Large intestine (tissue), 3 donors: ENCODE results near the gene KRT77. TPM values are rescaled to one million over a fixed set of nuclear protein-coding genes. Genes with fewer than 3 reads are reported as not detected.
A peak's percentile ranks its signal among the peaks of the same experiment; 100 is the strongest.
"Not testable (repeated sequence)": the region's sequence is repeated elsewhere in the genome, so short reads cannot be mapped to it uniquely, and the experiment has no call there.

Source experiments
- DNase-seq, 2 donors: peaks; one replicate each; pipeline versions ENCODE4 v3.0.0 to v3.0.0-alpha.2; 2013
- H3K27ac ChIP-seq: one replicate; pipeline ENCODE4 v1.5.1; 2013; ENCODE audit warnings: low read length
- H3K27me3 ChIP-seq: 2 replicates; pipeline ENCODE4 v1.6.1; 2013; ENCODE audit warnings: low read length; ENCODE audit not compliant: control insufficient read depth, insufficient read depth
- H3K36me3 ChIP-seq: 2 replicates; pipeline ENCODE4 v1.6.1; 2013; ENCODE audit warnings: low read length; ENCODE audit not compliant: control insufficient read depth, insufficient read depth
- H3K4me1 ChIP-seq: one replicate; pipeline ENCODE4 v1.6.1; 2013; ENCODE audit warnings: low read length; ENCODE audit not compliant: control insufficient read depth, insufficient read depth
- H3K4me3 ChIP-seq: one replicate; pipeline ENCODE4 v1.5.1; 2013; ENCODE audit warnings: low read length
- H3K9me3 ChIP-seq: one replicate; pipeline ENCODE4 v1.6.1; 2013; ENCODE audit warnings: mild to moderate bottlenecking, low read depth, low read length, moderate library complexity; ENCODE audit not compliant: control insufficient read depth
- WGBS: methylation state at CpG from one replicate; pipeline ENCODE4 v1.1.5; 2013; ENCODE audit warnings: low lambda C conversion rate; ENCODE audit not compliant: insufficient coverage; 5-methylcytosine and 5-hydroxymethylcytosine counted together
- polyA plus RNA-seq: library from polyadenylated mRNA; unstranded; fragments of 120-200 nt; gene quantifications from one replicate; pipeline ENCODE4 v1.2.1, GENCODE V29; 2013

KRT77 gene
- polyA plus RNA-seq, 1 donor: 0.42 TPM

GRCh38 chr12:52677671-52678070, 25.7 kb downstream of the KRT77 start:
- Histone ChIP-seq H3K27ac (no peak overlapping the region), H3K36me3 (no peaks in the 10 kb centered on the region), H3K4me1 (no peaks in the 10 kb centered on the region), H3K4me3 (no peak overlapping the region), H3K27me3 (peaks cover 23% of the 10 kb centered on the region), H3K9me3 (no peaks in the 10 kb centered on the region)
- no peak for DNase-seq
- WGBS: no CpG with 5 or more reads among the region's 1 CpG

- no peaks in the 10 kb centered on the region for H3K36me3 ChIP-seq
- no peaks in the 10 kb centered on the region for H3K4me1 ChIP-seq
- H3K27ac ChIP-seq: no peak overlapping the region
- no CpG with 5 or more reads among the region's 5 CpGs for WGBS
- H3K4me3 ChIP-seq: no peak overlapping the region
- no peaks in the 10 kb centered on the region for H3K9me3 ChIP-seq
- no peak for DNase-seq
- H3K27me3 ChIP-seq: peaks cover 23% of the 10 kb centered on the region
Measured at GRCh38 chr12:52677126-52677525, 26.2 kb downstream of the KRT77 start.

- no peak overlapping the region for H3K4me3 ChIP-seq
- WGBS: no CpG with 5 or more reads among the region's 7 CpGs
- no peaks in the 10 kb centered on the region for H3K9me3 ChIP-seq
- no peak overlapping the region for H3K27ac ChIP-seq
- no peaks in the 10 kb centered on the region for H3K36me3 ChIP-seq
- no peaks in the 10 kb centered on the region for H3K4me1 ChIP-seq
- no peak for DNase-seq
- H3K27me3 ChIP-seq: peaks cover 23% of the 10 kb centered on the region
Measured at GRCh38 chr12:52676163-52676562, 27.2 kb downstream of the KRT77 start.

GRCh38 chr12:52675301-52675701, 28.0 kb downstream of the KRT77 start:
- H3K4me3 ChIP-seq: no peak overlapping the region
- no peaks in the 10 kb centered on the region for H3K9me3 ChIP-seq
- peaks cover 24% of the 10 kb centered on the region for H3K27me3 ChIP-seq
- H3K36me3 ChIP-seq: no peaks in the 10 kb centered on the region
- no peaks in the 10 kb centered on the region for H3K4me1 ChIP-seq
- H3K27ac ChIP-seq: no peak overlapping the region
- no CpG with 5 or more reads among the region's 28 CpGs for WGBS
- no peak for DNase-seq

GRCh38 chr12:52674433-52674775, 28.9 kb downstream of the KRT77 start:
- Histone ChIP-seq H3K36me3 (no peaks in the 10 kb centered on the region), H3K4me3 (no peak overlapping the region), H3K27me3 (peaks cover 29% of the 10 kb centered on the region), H3K4me1 (no peaks in the 10 kb centered on the region), H3K27ac (no peak overlapping the region), H3K9me3 (no peaks in the 10 kb centered on the region)
- DNase-seq: no peak
- 100% methylated on average over 1 of the region's 4 CpGs for WGBS

GRCh38 chr12:52673713-52674432, 29.5 kb downstream of the KRT77 start:
- no peaks in the 10 kb centered on the region for H3K9me3 ChIP-seq
- peak in 1 of 2 donors; percentile 21 for DNase-seq
- H3K27me3 ChIP-seq: peaks cover 30% of the 10 kb centered on the region
- H3K4me3 ChIP-seq: no peak overlapping the region
- H3K36me3 ChIP-seq: no peaks in the 10 kb centered on the region
- H3K27ac ChIP-seq: no peak overlapping the region
- H3K4me1 ChIP-seq: no peaks in the 10 kb centered on the region
- WGBS: 80% methylated on average over 1 of the region's 3 CpGs

- WGBS: no CpG with 5 or more reads among the region's 5 CpGs
- no peaks in the 10 kb centered on the region for H3K36me3 ChIP-seq
- no peaks in the 10 kb centered on the region for H3K4me1 ChIP-seq
- H3K27me3 ChIP-seq: peaks cover 28% of the 10 kb centered on the region
- no peak overlapping the region for H3K4me3 ChIP-seq
- H3K27ac ChIP-seq: no peak overlapping the region
- no peak for DNase-seq
- H3K9me3 ChIP-seq: no peaks in the 10 kb centered on the region
Measured at GRCh38 chr12:52673217-52673616, 30.1 kb downstream of the KRT77 start.

GRCh38 chr12:52672321-52672933, 30.9 kb downstream of the KRT77 start:
- peaks cover 29% of the 10 kb centered on the region for H3K27me3 ChIP-seq
- no peak overlapping the region for H3K27ac ChIP-seq
- no peak overlapping the region for H3K4me3 ChIP-seq
- no peaks in the 10 kb centered on the region for H3K4me1 ChIP-seq
- 64% methylated on average over 1 of the region's 2 CpGs for WGBS
- no peaks in the 10 kb centered on the region for H3K9me3 ChIP-seq
- DNase-seq: no peak
- no peaks in the 10 kb centered on the region for H3K36me3 ChIP-seq

GRCh38 chr12:52670961-52671360, 32.4 kb downstream of the KRT77 start:
- H3K9me3 ChIP-seq: no peaks in the 10 kb centered on the region
- peaks cover 29% of the 10 kb centered on the region for H3K27me3 ChIP-seq
- no peak overlapping the region for H3K27ac ChIP-seq
- WGBS: 100% methylated on average over 1 of the region's 3 CpGs
- peaks cover 4% of the 10 kb centered on the region for H3K4me1 ChIP-seq
- DNase-seq: no peak
- H3K36me3 ChIP-seq: no peaks in the 10 kb centered on the region
- H3K4me3 ChIP-seq: no peak overlapping the region

- Histone ChIP-seq H3K27me3 (peaks cover 27% of the 10 kb centered on the region), H3K4me1 (peaks cover 5% of the 10 kb centered on the region), H3K27ac (no peak overlapping the region), H3K36me3 (no peaks in the 10 kb centered on the region), H3K9me3 (no peaks in the 10 kb centered on the region), H3K4me3 (no peak overlapping the region)
- no CpG with 5 or more reads among the region's 4 CpGs for WGBS
- DNase-seq: no peak
Measured at GRCh38 chr12:52670506-52670905, 32.8 kb downstream of the KRT77 start.

GRCh38 chr12:52669941-52670340, 33.4 kb downstream of the KRT77 start:
- not testable (repeated sequence) for H3K9me3 ChIP-seq, H3K27ac ChIP-seq, H3K36me3 ChIP-seq, H3K4me3 ChIP-seq, DNase-seq, H3K4me1 ChIP-seq
- H3K27me3 ChIP-seq: peaks cover 24% of the 10 kb centered on the region
- no CpG with 5 or more reads among the region's 3 CpGs for WGBS
